Measurements from ENCODE around the gene ASAH2. TPM values are rescaled to one million over a fixed set of nuclear protein-coding genes. Genes with fewer than 3 reads are reported as not detected.

ASAH2 gene
- total RNA-seq, 1 experiment from 2014 or later: 4.6 TPM

DNA sequence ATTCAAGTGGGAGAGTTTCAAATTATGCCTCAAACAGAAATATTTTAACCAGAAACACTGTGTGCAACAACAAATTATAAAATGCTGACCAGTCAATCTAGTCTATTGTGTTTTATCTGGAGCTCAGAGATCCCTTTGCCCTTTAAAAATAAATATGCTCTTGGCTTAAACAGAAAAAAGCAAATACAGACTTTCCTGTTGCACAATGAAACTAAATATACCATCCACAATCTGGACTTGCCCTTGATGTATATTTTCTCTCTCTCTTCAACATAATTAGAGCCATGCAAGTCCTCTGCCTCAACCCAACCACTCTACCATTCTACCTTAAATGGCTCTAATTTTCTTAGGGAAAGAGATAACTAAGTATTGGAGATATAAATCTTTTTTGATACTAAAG lies 34.9 kb downstream of the ASAH2 start:
- H3K36me3 Mint-ChIP-seq (ENCODE audit: insufficient read depth, unreplicated experiment): no peaks in the 10 kb centered on the region
- TF ChIP-seq, protein P1, sequence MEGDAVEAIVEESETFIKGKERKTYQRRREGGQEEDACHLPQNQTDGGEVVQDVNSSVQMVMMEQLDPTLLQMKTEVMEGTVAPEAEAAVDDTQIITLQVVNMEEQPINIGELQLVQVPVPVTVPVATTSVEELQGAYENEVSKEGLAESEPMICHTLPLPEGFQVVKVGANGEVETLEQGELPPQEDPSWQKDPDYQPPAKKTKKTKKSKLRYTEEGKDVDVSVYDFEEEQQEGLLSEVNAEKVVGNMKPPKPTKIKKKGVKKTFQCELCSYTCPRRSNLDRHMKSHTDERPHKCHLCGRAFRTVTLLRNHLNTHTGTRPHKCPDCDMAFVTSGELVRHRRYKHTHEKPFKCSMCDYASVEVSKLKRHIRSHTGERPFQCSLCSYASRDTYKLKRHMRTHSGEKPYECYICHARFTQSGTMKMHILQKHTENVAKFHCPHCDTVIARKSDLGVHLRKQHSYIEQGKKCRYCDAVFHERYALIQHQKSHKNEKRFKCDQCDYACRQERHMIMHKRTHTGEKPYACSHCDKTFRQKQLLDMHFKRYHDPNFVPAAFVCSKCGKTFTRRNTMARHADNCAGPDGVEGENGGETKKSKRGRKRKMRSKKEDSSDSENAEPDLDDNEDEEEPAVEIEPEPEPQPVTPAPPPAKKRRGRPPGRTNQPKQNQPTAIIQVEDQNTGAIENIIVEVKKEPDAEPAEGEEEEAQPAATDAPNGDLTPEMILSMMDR (IDR thresholded peaks at IDR 0.05; ENCODE audit: insufficient read depth in 1 of 2, low read depth in 1 of 2, low read length in 1 of 2, severe bottlenecking in 1 of 2, unreplicated experiment in 1 of 2): no peak
- POLR2A ChIA-PET: no interaction called here

DNA sequence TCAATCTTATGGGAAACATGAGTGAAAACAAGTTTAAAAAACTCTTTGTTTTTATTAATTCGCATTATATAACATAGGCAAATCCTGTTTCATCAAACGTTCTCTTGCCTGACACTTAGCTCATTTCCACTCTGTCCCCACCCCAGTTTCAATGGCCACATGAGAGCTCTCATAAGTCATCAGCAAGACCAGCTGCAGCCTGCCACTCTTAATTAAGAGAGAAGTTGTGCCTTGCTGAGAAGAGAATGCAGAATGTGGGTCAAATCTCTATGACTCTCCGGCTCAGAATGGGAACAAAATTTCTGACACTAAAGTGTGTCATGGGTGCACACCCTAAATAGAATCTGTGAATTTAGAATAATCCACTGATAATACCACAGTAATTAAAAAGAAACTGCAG lies 39.6 kb downstream of the ASAH2 start:
- DNase-seq: no peak
- CTCF ChIA-PET: no interaction called here
- 0 out of 2 replicates have a peak, but pooled peaks cover 3% of the 10 kb centered on the region for H3K9me3 ChIP-seq
- H3K4me3 Mint-ChIP-seq (ENCODE audit: unreplicated experiment): no peak overlapping the region
- no TSS peak for BruUV-seq (replicated peaks)
- no peaks in the 10 kb centered on the region for H3K4me1 Mint-ChIP-seq (ENCODE audit: low read depth, unreplicated experiment)
- H3K36me3 ChIP-seq (ENCODE audit: control insufficient read depth, insufficient read depth, low read length): no peaks in the 10 kb centered on the region
- H3K9me3 Mint-ChIP-seq (ENCODE audit: unreplicated experiment): no peaks in the 10 kb centered on the region
- peaks cover 11% of the 10 kb centered on the region for H3K27me3 Mint-ChIP-seq (ENCODE audit: insufficient read depth, unreplicated experiment)
- intact Hi-C loops (cut with micrococcal nuclease; ENCODE audit: unreplicated experiment): no loop called here
- H3K27me3 ChIP-seq (replicated peaks; ENCODE audit: control insufficient read depth, insufficient read depth, low read length): no peaks in the 10 kb centered on the region
- H3K4me1 ChIP-seq: no peaks in the 10 kb centered on the region
- H3K27ac Mint-ChIP-seq (ENCODE audit: unreplicated experiment): no peak overlapping the region
- H3K4me3 ChIP-seq (ENCODE audit: low read depth, low read length): no peak overlapping the region
- H3K36me3 Mint-ChIP-seq (ENCODE audit: insufficient read depth, unreplicated experiment): no peaks in the 10 kb centered on the region
- POLR2A ChIA-PET: no interaction called here
- TF ChIP-seq, protein P1 (IDR thresholded peaks at IDR 0.05; ENCODE audit: insufficient read depth in 1 of 2, low read depth in 1 of 2, low read length in 1 of 2, severe bottlenecking in 1 of 2, unreplicated experiment in 1 of 2): no peak

More for the DNA sequence above, 34.9 kb downstream of the ASAH2 start:
- no TSS peak for BruUV-seq (replicated peaks)
- H3K9me3 Mint-ChIP-seq (ENCODE audit: unreplicated experiment): no peaks in the 10 kb centered on the region
- no peaks in the 10 kb centered on the region for H3K27me3 ChIP-seq (replicated peaks; ENCODE audit: control insufficient read depth, insufficient read depth, low read length)
- no peaks in the 10 kb centered on the region for H3K36me3 ChIP-seq (ENCODE audit: control insufficient read depth, insufficient read depth, low read length)
- CTCF ChIA-PET: interaction anchor here (1.0 kb wide), 1 partner anchor 18 kb away, joined by 3 read pairs; no protein-coding TSS in a partner anchor
- no peak for DNase-seq
- H3K9me3 ChIP-seq: 0 out of 2 replicates have a peak, but pooled peaks cover 3% of the 10 kb centered on the region
- no peak overlapping the region for H3K4me3 Mint-ChIP-seq (ENCODE audit: unreplicated experiment)
- peaks cover 7% of the 10 kb centered on the region for H3K4me1 Mint-ChIP-seq (ENCODE audit: low read depth, unreplicated experiment)
- intact Hi-C loops (cut with micrococcal nuclease; ENCODE audit: unreplicated experiment): no loop called here
- peaks cover 6% of the 10 kb centered on the region for H3K27me3 Mint-ChIP-seq (ENCODE audit: insufficient read depth, unreplicated experiment)
- H3K4me1 ChIP-seq: no peaks in the 10 kb centered on the region
- H3K27ac Mint-ChIP-seq (ENCODE audit: unreplicated experiment): no peak overlapping the region
- no peak overlapping the region for H3K4me3 ChIP-seq (ENCODE audit: low read depth, low read length)

DNA sequence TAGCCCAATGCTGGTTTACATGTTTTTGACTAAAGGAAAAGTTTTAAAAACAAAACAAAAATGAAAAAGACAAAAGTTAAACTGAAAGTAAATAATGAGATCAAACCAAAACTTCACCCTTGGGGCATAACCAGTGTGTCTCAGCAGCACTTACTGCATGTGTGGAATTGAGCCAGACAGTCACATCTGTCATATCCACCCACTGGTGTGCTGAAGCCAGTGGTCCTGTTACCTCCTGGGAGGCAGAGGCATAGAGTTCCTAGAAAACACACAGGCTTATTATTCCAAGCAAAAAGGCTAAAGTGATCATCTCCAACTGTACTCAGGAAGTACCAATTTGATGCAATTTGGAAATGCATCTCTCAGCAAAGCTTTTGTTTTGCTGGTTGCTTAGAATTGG lies 40.4 kb downstream of the ASAH2 start:
- intact Hi-C loops (cut with micrococcal nuclease; ENCODE audit: unreplicated experiment): no loop called here
- BruUV-seq (replicated peaks): no TSS peak
- Histone ChIP-seq H3K36me3 (ENCODE audit: control insufficient read depth, insufficient read depth, low read length) (no peaks in the 10 kb centered on the region), H3K4me1 (no peaks in the 10 kb centered on the region), H3K4me3 (ENCODE audit: low read depth, low read length) (no peak overlapping the region), H3K27me3 (replicated peaks; ENCODE audit: control insufficient read depth, insufficient read depth, low read length) (no peaks in the 10 kb centered on the region), H3K9me3 (0 out of 2 replicates have a peak, but pooled peaks cover 3% of the 10 kb centered on the region)
- TF ChIP-seq, protein P1 (IDR thresholded peaks at IDR 0.05; ENCODE audit: insufficient read depth in 1 of 2, low read depth in 1 of 2, low read length in 1 of 2, severe bottlenecking in 1 of 2, unreplicated experiment in 1 of 2): no peak
- POLR2A ChIA-PET: no interaction called here
- Mint-ChIP-seq H3K36me3 (ENCODE audit: insufficient read depth, unreplicated experiment) (no peaks in the 10 kb centered on the region), H3K9me3 (ENCODE audit: unreplicated experiment) (no peaks in the 10 kb centered on the region), H3K4me3 (ENCODE audit: unreplicated experiment) (no peak overlapping the region), H3K27ac (ENCODE audit: unreplicated experiment) (no peak overlapping the region), H3K4me1 (ENCODE audit: low read depth, unreplicated experiment) (no peaks in the 10 kb centered on the region), H3K27me3 (ENCODE audit: insufficient read depth, unreplicated experiment) (peaks cover 11% of the 10 kb centered on the region)
- CTCF ChIA-PET: no interaction called here
- no peak for DNase-seq

Other genes with a start within 250 kb of the ASAH2 start
- gene WASHC2A, start 183.6 kb downstream of the ASAH2 start, total RNA-seq (2022): 73.1 and 76.1 TPM in 2 replicates

All from Caco-2 (cell line).